ENCODE results near the gene CYP1B1. TPM values are rescaled to one million over a fixed set of nuclear protein-coding genes. Genes with fewer than 3 reads are reported as not detected.
A peak's percentile ranks its signal among the peaks of the same experiment; 100 is the strongest.

Gene CYP1B1
- total RNA-seq, 4 donors from 2014 or later: 2.5 to 29.1 (median 9.7) TPM

GRCh38 chr2:38037325-38037724, 38.6 kb downstream of the CYP1B1 start:
- TF ChIP-seq CTCF (IDR thresholded peaks at IDR 0.05 in 4 of 5, conservative IDR thresholded peaks at IDR 0.05 in 1 of 5): no peak
- DNase-seq (no peak), ATAC-seq (no peak)
- peak overlapping the region in 1 of 4 donors; percentile 67 for H3K4me3 ChIP-seq
- no peak overlapping the region for H3K27ac ChIP-seq
- H3K27me3 ChIP-seq: peaks cover 3 to 19% (median 11%) of the 10 kb centered on the region in 3 donors
- peaks cover 5% of the 10 kb centered on the region in 2 donors for H3K4me1 ChIP-seq
- no peaks in the 10 kb centered on the region for H3K9me3 ChIP-seq
- intact Hi-C loops (cut with DNase I; ENCODE audit: low total_unique reads) (no loop called here), in situ Hi-C loops (cut with MboI; ENCODE audit: low sequenced_read_pairs in 4 of 4) (no loop called here)
- H3K36me3 ChIP-seq: no peaks in the 10 kb centered on the region

GRCh38 chr2:38035968-38036367, 40.0 kb downstream of the CYP1B1 start:
- ATAC-seq (no peak), DNase-seq (no peak)
- Histone ChIP-seq H3K9me3 (no peaks in the 10 kb centered on the region), H3K27me3 (peaks cover under 1 to 19% (median 10%) of the 10 kb centered on the region in 3 donors), H3K27ac (no peak overlapping the region), H3K4me1 (peaks cover 5% of the 10 kb centered on the region in 2 donors), H3K4me3 (no peak overlapping the region), H3K36me3 (no peaks in the 10 kb centered on the region)
- intact Hi-C loops (cut with DNase I; ENCODE audit: low total_unique reads): no loop called here
- no peak for TF ChIP-seq CTCF (IDR thresholded peaks at IDR 0.05 in 4 of 5, conservative IDR thresholded peaks at IDR 0.05 in 1 of 5)
- no peak for TF ChIP-seq POLR2A (IDR thresholded peaks at IDR 0.05)
- in situ Hi-C loops (cut with MboI; ENCODE audit: low sequenced_read_pairs in 4 of 4): no loop called here

GRCh38 chr2:38033646-38034045, 42.3 kb downstream of the CYP1B1 start:
- in situ Hi-C loops (cut with MboI; ENCODE audit: low sequenced_read_pairs in 4 of 4) (no loop called here), intact Hi-C loops (cut with DNase I; ENCODE audit: low total_unique reads) (no loop called here)
- Histone ChIP-seq H3K4me3 (no peak overlapping the region), H3K27me3 (peaks cover 0 to 13% (median 6%) of the 10 kb centered on the region in 3 donors), H3K4me1 (peaks cover 3 to 12% of the 10 kb centered on the region in 2 donors), H3K27ac (no peak overlapping the region), H3K36me3 (no peaks in the 10 kb centered on the region), H3K9me3 (no peaks in the 10 kb centered on the region)
- ATAC-seq (no peak), DNase-seq (no peak)
- TF ChIP-seq POLR2A (IDR thresholded peaks at IDR 0.05) (no peak), CTCF (IDR thresholded peaks at IDR 0.05 in 4 of 5, conservative IDR thresholded peaks at IDR 0.05 in 1 of 5) (no peak)

- Histone ChIP-seq H3K27me3 (peaks cover 0 to 12% (median 6%) of the 10 kb centered on the region in 3 donors), H3K36me3 (no peaks in the 10 kb centered on the region), H3K4me1 (peaks cover 0 to 8% of the 10 kb centered on the region in 2 donors), H3K4me3 (no peak overlapping the region), H3K9me3 (no peaks in the 10 kb centered on the region), H3K27ac (no peak overlapping the region)
- no peak for DNase-seq
- TF ChIP-seq CTCF (IDR thresholded peaks at IDR 0.05 in 4 of 5, conservative IDR thresholded peaks at IDR 0.05 in 1 of 5) (no peak), POLR2A (IDR thresholded peaks at IDR 0.05) (no peak)
- ATAC-seq: no peak
- in situ Hi-C loops (cut with MboI; ENCODE audit: low sequenced_read_pairs in 4 of 4): no loop called here
- intact Hi-C loops (cut with DNase I; ENCODE audit: low total_unique reads): no loop called here
Observed at GRCh38 chr2:38032946-38033345, 43.0 kb downstream of the CYP1B1 start.

Data from gastrocnemius medialis (tissue), 4 donors.